ENCODE results near the gene WDR91. TPM values are rescaled to one million over a fixed set of nuclear protein-coding genes. Genes with fewer than 3 reads are reported as not detected.

The WDR91 gene
- total RNA-seq, 1 experiment from 2014 or later = 10.1 TPM

DNA sequence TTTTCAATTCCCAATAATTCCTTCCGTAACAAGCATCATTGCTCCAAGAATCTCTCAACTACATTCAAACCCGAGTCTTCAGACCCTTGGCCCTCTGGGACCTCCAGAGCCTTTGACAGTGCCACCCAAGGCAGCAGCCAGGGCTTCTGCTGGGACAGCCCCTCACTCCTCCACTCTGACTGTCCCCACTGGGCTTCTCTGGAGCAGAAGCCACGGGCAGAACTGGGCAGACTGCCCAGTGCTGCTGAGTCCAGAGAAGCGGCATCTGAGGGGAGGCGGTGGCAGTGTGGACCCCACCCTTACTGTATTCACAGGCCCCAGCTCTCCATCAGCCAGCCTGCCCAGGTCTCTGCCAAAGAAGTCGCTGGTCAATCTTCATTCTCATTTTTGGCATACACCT lies 49.7 kb downstream of the WDR91 start:
- Histone ChIP-seq H3K4me3 (replicated peaks in 1 of 2; ENCODE audit: low read depth in 1 of 2, low read length in 2 of 2) (no peak overlapping the region), H3K9me3 (ENCODE audit: control insufficient read depth in 1 of 2, insufficient read depth in 1 of 2, low read depth in 1 of 2, low read length in 2 of 2) (peaks cover 0 to 7% of the 10 kb centered on the region in 2 experiments; a peak in 1 of 4 replicates), H3K36me3 (ENCODE audit: control insufficient read depth in 1 of 2, insufficient read depth in 2 of 2, low read length in 2 of 2) (peaks cover 0 to 18% of the 10 kb centered on the region in 2 experiments; a peak in 1 of 4 replicates), H3K9me2 (ENCODE audit: insufficient read depth) (no peaks in the 10 kb centered on the region), H3K4me1 (ENCODE audit: control insufficient read depth in 1 of 2, insufficient read depth in 2 of 2, low read length in 2 of 2) (peaks cover 18 to 23% of the 10 kb centered on the region in 2 experiments), H3K27me3 (ENCODE audit: insufficient read depth, low read length) (no peaks in the 10 kb centered on the region), H3K27ac (ENCODE audit: low read depth, low read length) (no peak overlapping the region; the same call in 1 of the 2 replicates), H3K4me2 (ENCODE audit: low read length) (no peak overlapping the region), H2AFZ (ENCODE audit: low read depth, low read length, poor library complexity, severe bottlenecking) (no peak overlapping the region), H3K79me2 (ENCODE audit: insufficient read depth, low read length) (no peaks in the 10 kb centered on the region), H4K20me1 (ENCODE audit: insufficient read depth) (no peaks in the 10 kb centered on the region), H3K9ac (ENCODE audit: low read length) (no peak overlapping the region)
- POLR2A ChIA-PET = no interaction called here
- TF ChIP-seq ZNF274 (IDR thresholded peaks at IDR 0.05; ENCODE audit: low read depth, low read length) = no peak
- TF ChIP-seq, protein P1, sequence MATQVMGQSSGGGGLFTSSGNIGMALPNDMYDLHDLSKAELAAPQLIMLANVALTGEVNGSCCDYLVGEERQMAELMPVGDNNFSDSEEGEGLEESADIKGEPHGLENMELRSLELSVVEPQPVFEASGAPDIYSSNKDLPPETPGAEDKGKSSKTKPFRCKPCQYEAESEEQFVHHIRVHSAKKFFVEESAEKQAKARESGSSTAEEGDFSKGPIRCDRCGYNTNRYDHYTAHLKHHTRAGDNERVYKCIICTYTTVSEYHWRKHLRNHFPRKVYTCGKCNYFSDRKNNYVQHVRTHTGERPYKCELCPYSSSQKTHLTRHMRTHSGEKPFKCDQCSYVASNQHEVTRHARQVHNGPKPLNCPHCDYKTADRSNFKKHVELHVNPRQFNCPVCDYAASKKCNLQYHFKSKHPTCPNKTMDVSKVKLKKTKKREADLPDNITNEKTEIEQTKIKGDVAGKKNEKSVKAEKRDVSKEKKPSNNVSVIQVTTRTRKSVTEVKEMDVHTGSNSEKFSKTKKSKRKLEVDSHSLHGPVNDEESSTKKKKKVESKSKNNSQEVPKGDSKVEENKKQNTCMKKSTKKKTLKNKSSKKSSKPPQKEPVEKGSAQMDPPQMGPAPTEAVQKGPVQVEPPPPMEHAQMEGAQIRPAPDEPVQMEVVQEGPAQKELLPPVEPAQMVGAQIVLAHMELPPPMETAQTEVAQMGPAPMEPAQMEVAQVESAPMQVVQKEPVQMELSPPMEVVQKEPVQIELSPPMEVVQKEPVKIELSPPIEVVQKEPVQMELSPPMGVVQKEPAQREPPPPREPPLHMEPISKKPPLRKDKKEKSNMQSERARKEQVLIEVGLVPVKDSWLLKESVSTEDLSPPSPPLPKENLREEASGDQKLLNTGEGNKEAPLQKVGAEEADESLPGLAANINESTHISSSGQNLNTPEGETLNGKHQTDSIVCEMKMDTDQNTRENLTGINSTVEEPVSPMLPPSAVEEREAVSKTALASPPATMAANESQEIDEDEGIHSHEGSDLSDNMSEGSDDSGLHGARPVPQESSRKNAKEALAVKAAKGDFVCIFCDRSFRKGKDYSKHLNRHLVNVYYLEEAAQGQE (IDR thresholded peaks at IDR 0.05; ENCODE audit: low read depth) = no peak
- TF ChIP-seq, protein P2, sequence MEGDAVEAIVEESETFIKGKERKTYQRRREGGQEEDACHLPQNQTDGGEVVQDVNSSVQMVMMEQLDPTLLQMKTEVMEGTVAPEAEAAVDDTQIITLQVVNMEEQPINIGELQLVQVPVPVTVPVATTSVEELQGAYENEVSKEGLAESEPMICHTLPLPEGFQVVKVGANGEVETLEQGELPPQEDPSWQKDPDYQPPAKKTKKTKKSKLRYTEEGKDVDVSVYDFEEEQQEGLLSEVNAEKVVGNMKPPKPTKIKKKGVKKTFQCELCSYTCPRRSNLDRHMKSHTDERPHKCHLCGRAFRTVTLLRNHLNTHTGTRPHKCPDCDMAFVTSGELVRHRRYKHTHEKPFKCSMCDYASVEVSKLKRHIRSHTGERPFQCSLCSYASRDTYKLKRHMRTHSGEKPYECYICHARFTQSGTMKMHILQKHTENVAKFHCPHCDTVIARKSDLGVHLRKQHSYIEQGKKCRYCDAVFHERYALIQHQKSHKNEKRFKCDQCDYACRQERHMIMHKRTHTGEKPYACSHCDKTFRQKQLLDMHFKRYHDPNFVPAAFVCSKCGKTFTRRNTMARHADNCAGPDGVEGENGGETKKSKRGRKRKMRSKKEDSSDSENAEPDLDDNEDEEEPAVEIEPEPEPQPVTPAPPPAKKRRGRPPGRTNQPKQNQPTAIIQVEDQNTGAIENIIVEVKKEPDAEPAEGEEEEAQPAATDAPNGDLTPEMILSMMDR (IDR thresholded peaks at IDR 0.05 in 2 of 3, conservative IDR thresholded peaks at IDR 0.05 in 1 of 3; ENCODE audit: borderline replicate concordance in 1 of 3, insufficient read depth in 1 of 3, low read depth in 2 of 3, low read length in 2 of 3) = no peak
- no peak for TF ChIP-seq YY1 (IDR thresholded peaks at IDR 0.05; ENCODE audit: extremely low read depth, insufficient replicate concordance, low read depth, low read length)
- TF ChIP-seq CEBPB (IDR thresholded peaks at IDR 0.05; ENCODE audit: low read depth) = no peak
- TF ChIP-seq, protein P3, sequence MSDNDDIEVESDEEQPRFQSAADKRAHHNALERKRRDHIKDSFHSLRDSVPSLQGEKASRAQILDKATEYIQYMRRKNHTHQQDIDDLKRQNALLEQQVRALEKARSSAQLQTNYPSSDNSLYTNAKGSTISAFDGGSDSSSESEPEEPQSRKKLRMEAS (IDR thresholded peaks at IDR 0.05) = no peak
- TF ChIP-seq SRF (IDR thresholded peaks at IDR 0.05; ENCODE audit: low read depth) = no peak
- TF ChIP-seq SIN3A (IDR thresholded peaks at IDR 0.05; ENCODE audit: low read depth) = no peak
- no peak for TF ChIP-seq ELF1 (IDR thresholded peaks at IDR 0.05; ENCODE audit: borderline replicate concordance, low read depth)
- intact Hi-C loops (cut with micrococcal nuclease) = loop anchor here (10.0 kb wide), 2 partner anchors 267 to 467 kb away; no protein-coding TSS in a partner anchor
- no TSS peak for BruUV-seq (replicated peaks)
- RAD21 ChIA-PET (ENCODE audit: low non-redundant PET in 1 of 2, low total read pairs in 2 of 2, uncharacterized antibody in 2 of 2, unreplicated experiment in 2 of 2) = no interaction called here
- ATAC-seq (no peak), DNase-seq (ENCODE audit: low read depth, low spot score) (no peak)
- CTCF ChIA-PET = interaction anchor here (1.9 kb wide), 1 partner anchor 8 kb away, joined by 25 read pairs; no protein-coding TSS in a partner anchor
